Parathyroid adenoma (tissue), 2 donors: ENCODE measurements around the gene SDSL.

ENCODE experiments used
- H2AFZ ChIP-seq: fragments of 300-600 bp; sonication (generic); one replicate; pipeline ENCODE4 v1.7.0; 2017; ENCODE audit warnings: antibody characterized with exemption, mild to moderate bottlenecking
- H3K27ac ChIP-seq: fragments of 300-600 bp; sonication (generic); one replicate; pipeline ENCODE4 v1.7.0; 2017
- H3K27me3 ChIP-seq: fragments of 300-600 bp; sonication (generic); one replicate; pipeline ENCODE4 v1.7.0; 2017; ENCODE audit warnings: low read length; ENCODE audit not compliant: control insufficient read depth, insufficient read depth
- H3K36me3 ChIP-seq: fragments of 300-600 bp; sonication (generic); one replicate; pipeline ENCODE4 v1.7.0; 2017; ENCODE audit warnings: low read length; ENCODE audit not compliant: control insufficient read depth, insufficient read depth
- H3K4me1 ChIP-seq: fragments of 300-600 bp; sonication (generic); one replicate; pipeline ENCODE4 v1.7.0; 2017; ENCODE audit warnings: control low read depth
- H3K4me2 ChIP-seq: fragments of 300-600 bp; sonication (generic); one replicate; pipeline ENCODE4 v1.7.0; 2017; ENCODE audit warnings: low read length
- H3K4me3 ChIP-seq: fragments of 300-600 bp; sonication (generic); one replicate; pipeline ENCODE4 v1.7.0; 2017; ENCODE audit warnings: low read depth, low read length
- H3K79me2 ChIP-seq: fragments of 300-600 bp; sonication (generic); one replicate; pipeline ENCODE4 v1.7.0; 2017; ENCODE audit warnings: control low read depth
- H3K9ac ChIP-seq: fragments of 300-600 bp; sonication (generic); one replicate; pipeline ENCODE4 v1.7.0; 2017; ENCODE audit warnings: mild to moderate bottlenecking
- H3K9me3 ChIP-seq: fragments of 300-600 bp; sonication (generic); one replicate; pipeline ENCODE4 v1.7.0; 2017; ENCODE audit warnings: low read length; ENCODE audit not compliant: control insufficient read depth
- CTCF ChIP-seq: fragments of 300-600 bp; sonication (generic); IDR thresholded peaks from one replicate; pipeline ENCODE4 v1.7.0; 2017; ENCODE audit warnings: antibody characterized with exemption, mild to moderate bottlenecking
- donor health status: primary hyperparathyroidism.

Gene SDSL

GRCh38 chr12:113424456-113424855 lies 2.3 kb downstream of the SDSL start:
- Histone ChIP-seq H3K4me1 (no peaks in the 10 kb centered on the region), H3K9ac (no peak overlapping the region), H3K9me3 (no peaks in the 10 kb centered on the region), H2AFZ (no peak overlapping the region), H3K36me3 (no peaks in the 10 kb centered on the region), H3K4me3 (no peak overlapping the region), H3K4me2 (no peak overlapping the region), H3K27ac (no peak overlapping the region), H3K79me2 (peaks cover 2% of the 10 kb centered on the region), H3K27me3 (no peaks in the 10 kb centered on the region)
- no peak for TF ChIP-seq CTCF

GRCh38 chr12:113424915-113425823 lies 3.0 kb downstream of the SDSL start:
- peaks cover 2% of the 10 kb centered on the region for H3K79me2 ChIP-seq
- no peaks in the 10 kb centered on the region for H3K9me3 ChIP-seq
- H3K4me3 ChIP-seq, result no peak overlapping the region
- TF ChIP-seq CTCF, result peak; percentile 85
- no peaks in the 10 kb centered on the region for H3K36me3 ChIP-seq
- no peaks in the 10 kb centered on the region for H3K4me1 ChIP-seq
- H3K27me3 ChIP-seq, result no peaks in the 10 kb centered on the region
- H2AFZ ChIP-seq, result no peak overlapping the region
- H3K27ac ChIP-seq, result no peak overlapping the region
- no peak overlapping the region for H3K4me2 ChIP-seq
- H3K9ac ChIP-seq, result no peak overlapping the region

- Histone ChIP-seq H3K27me3 (no peaks in the 10 kb centered on the region), H3K36me3 (no peaks in the 10 kb centered on the region), H3K79me2 (peaks cover 2% of the 10 kb centered on the region)
These were observed 3.8 kb downstream of the SDSL start for GRCh38 chr12:113425960-113426453.

GRCh38 chr12:113427882-113428281 lies 5.7 kb downstream of the SDSL start:
- H3K9me3 ChIP-seq, result no peaks in the 10 kb centered on the region
- H3K79me2 ChIP-seq, result peaks cover 2% of the 10 kb centered on the region
- TF ChIP-seq CTCF, result no peak
- no peak overlapping the region for H3K4me2 ChIP-seq
- H2AFZ ChIP-seq, result no peak overlapping the region
- H3K36me3 ChIP-seq, result no peaks in the 10 kb centered on the region
- H3K4me1 ChIP-seq, result no peaks in the 10 kb centered on the region
- no peak overlapping the region for H3K4me3 ChIP-seq
- no peaks in the 10 kb centered on the region for H3K27me3 ChIP-seq
- no peak overlapping the region for H3K9ac ChIP-seq
- H3K27ac ChIP-seq, result no peak overlapping the region

More at GRCh38 chr12:113425960-113426453, 3.8 kb downstream of the SDSL start:
- Histone ChIP-seq H3K4me1 (no peaks in the 10 kb centered on the region), H3K9me3 (no peaks in the 10 kb centered on the region), H3K4me2 (no peak overlapping the region), H3K27ac (no peak overlapping the region), H2AFZ (no peak overlapping the region), H3K4me3 (no peak overlapping the region), H3K9ac (no peak overlapping the region)
- no peak for TF ChIP-seq CTCF
